GM04504 (cell line): Measurements from ENCODE around the gene AGBL4.

Experiments used
- DNase-seq: peaks from one replicate; pipeline ENCODE4 v3.0.0-alpha.2; 2012; ENCODE audit warnings: low read depth

AGBL4 gene

GRCh38 chr1:49694251-49694827, 329.4 kb downstream of the AGBL4 start:
- DNase-seq, result no peak

GRCh38 chr1:49686107-49686506, 337.6 kb downstream of the AGBL4 start:
- no peak for DNase-seq

DNA sequence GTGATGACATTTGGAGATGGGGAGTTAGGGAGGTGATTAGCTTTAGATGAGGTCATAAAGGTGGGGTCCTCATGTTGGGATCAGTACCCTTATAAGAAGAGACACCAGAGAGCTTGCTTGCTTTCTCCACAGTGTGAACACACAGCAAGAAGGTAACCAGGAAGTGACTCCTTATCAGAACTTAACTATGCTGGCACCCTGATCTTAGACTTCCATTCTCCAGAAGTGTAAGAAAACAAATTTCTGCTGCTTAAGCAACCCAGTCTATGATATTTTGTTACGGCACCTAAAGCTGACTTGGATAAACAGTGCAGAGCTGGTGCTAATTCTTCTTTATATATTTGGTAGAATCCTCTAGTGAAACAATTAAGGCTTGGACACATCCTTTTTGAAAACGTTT, 346.0 kb downstream of the AGBL4 start:
- no peak for DNase-seq

- no peak for DNase-seq
These were observed 372.6 kb downstream of the AGBL4 start for GRCh38 chr1:49651136-49651535.

DNA sequence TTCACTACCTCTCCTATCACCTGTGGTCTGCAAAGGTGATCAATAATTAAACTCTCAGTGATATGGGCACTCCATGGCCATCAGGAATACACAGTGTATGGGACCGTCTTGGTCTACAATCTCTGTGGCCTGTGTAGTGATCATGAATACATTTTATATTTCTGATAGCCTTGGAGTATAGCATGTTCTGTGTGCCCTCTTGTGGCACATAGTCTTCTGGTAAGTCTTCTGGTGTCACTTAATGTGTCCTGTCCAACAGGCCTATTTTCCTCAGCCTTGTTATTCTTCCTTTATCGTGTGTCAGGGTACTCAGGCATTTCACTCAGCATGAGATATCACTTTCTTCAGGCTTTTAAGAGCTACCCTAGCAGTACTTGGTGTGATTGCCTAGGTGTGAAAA, 393.6 kb downstream of the AGBL4 start:
- DNase-seq, result no peak

DNA sequence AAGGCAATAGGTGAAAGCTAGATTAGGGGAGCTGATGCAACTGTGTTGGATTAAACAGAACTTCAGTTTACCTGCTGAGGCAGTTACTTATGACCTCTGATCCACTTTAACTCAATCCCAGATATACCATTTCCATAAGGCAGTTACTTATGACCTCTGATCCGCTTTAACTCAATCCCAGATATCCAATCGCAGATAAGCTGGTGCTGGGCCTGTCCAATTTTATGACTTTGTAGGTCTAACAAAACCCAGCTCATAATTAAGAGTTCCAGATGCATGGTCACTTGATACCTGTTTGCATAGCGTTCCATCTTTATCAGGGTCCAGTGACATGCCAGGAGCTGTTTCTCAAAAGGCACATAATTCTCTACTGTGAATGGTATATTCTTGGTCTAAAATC, 396.0 kb downstream of the AGBL4 start:
- no peak for DNase-seq

DNA sequence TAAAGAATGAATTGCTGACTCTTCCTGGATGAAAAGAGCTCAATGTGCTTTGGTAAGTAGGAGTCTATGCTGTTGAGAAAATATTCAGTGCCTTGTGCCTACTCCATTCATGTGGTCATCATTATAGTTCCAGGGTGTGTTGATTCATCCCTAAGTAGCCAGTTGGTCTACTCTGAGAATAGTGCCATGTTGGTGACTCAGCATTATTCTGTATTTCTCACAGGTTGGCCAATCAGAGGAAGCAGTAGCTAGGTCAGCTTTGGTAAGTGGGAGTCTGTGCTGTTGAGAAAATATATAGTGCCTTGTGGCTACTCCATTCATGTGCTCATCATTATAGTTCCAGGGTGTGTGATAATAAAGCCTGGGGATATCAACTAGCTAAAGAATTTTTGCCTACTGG, 397.3 kb downstream of the AGBL4 start:
- DNase-seq, result no peak

DNA sequence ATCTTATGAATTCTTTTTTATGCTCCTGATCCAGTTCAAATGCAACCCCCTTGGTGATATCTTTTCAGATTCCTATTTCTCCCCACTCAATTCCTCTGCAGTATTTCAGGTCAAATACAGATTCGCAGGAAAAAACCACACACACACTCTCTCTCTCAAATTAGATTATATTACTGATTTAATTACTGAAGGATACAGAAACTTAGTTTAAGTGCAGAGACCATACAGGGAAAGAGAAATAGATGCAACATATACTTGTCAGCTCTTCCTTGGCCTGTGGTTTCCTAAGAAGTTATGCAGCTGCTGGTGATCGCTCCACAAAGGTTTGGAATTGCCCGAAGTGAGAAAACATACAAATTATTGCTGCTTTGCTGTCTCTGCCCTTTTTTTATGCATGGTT, 400.9 kb downstream of the AGBL4 start:
- DNase-seq, result no peak

- DNase-seq, result no peak
These were observed 417.7 kb downstream of the AGBL4 start for GRCh38 chr1:49606082-49606481.

- no peak for DNase-seq
These were observed 426.3 kb downstream of the AGBL4 start for GRCh38 chr1:49597436-49597835.

GRCh38 chr1:49576327-49576901, 447.3 kb downstream of the AGBL4 start:
- DNase-seq, result no peak

DNA sequence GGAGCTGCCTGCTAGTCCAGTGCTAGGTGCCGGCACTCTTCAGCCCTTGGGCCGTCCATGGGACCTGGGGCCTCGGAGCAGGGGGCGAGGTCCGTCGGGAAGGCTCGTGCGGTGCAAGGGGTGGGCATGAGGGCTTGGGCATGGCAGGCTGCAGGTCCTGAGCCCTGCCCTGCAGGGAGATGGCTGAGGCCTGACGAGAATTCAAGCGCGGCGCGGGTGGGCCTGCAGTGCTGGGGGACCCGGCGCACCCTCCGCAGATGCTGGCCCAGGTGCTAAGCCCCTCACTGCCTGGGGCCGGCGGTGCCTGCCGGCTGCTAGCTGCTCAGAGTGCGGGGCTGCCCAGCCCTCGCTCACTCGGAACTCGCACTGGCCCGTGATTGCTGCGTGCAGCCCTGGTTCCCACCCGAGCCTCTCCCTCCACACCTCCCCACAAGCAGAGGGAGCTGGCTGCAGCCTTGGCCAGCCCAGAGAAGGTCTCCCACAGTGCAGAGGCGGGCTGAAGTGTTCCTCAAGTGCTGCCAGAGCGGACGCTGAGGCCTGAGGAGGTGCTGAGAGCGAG, 467.0 kb downstream of the AGBL4 start:
- DNase-seq, result no peak

DNA sequence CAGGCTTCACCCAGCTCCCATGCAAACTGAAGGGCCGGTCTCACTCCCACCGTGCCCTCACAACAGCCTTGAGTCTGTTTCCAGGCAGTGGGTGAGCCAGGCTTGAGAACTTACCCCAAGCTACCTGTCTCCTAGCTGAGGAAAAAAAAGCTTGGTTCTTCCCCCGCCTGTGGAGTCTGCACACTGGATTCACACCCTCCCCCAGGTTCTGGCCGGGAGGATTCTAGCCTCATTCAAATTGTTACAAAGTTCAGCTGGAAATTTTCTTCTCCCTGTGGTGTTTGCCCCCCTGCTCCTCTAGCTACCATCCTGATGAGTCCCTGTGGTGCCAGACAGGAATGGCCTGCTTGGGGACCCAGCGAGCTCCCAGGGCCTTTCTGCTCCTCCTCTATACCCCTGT, 471.7 kb downstream of the AGBL4 start:
- no peak for DNase-seq

- DNase-seq, result no peak
These were observed 479.1 kb downstream of the AGBL4 start for GRCh38 chr1:49544615-49545014.

DNA sequence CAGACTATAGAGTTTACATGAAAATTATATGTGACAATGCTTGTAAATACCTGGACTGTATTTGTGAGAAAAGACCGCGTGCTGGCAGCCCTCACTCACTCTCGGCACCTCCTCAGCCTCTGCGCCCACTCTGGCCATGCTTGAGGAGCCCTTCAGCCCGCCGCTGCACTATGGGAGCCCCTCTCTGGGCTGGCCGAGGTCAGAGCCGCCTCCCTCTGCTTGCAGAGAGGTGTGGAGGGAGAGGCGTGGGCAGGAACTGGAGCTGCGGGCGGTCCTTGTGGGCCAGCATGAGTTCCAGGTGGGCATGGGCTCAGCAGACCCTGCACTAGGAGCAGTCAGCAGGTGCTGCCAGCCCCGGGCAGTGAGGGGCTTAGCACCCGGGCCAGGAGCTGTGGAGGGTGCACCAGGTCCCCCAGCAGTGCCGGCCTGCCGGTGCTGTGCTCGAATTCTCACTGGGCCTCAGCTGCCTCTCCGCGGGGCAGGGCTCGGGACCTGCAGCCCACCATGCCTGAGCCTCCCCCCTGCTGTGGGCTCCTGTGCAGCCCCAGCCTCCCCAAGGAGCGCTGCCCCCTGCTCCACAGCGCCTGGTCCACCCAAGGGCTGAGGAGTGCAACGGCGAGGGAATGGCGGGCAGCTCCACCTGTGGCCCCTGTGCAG, 482.5 kb downstream of the AGBL4 start:
- DNase-seq, result no peak

- DNase-seq, result no peak
These were observed 496.0 kb downstream of the AGBL4 start for GRCh38 chr1:49527606-49528305.

DNA sequence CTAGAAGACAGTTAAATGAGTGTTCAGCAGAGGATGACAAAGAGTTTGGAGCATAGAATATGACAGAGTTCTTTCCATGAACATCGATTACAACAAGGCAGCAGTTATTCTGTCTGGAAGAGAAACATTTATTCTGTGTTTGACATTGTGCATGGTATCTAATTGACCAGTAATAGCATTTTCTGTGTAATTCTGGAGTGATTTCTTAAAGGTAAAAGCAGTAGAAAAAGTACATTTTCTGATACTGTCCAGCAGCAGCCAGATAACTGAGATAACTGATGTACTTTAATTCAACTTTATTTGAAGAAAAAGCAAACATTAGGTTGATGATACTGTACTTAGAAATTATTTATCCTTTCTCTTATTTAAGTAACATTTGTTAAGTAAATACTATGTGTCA, 497.1 kb downstream of the AGBL4 start:
- DNase-seq, result no peak

DNA sequence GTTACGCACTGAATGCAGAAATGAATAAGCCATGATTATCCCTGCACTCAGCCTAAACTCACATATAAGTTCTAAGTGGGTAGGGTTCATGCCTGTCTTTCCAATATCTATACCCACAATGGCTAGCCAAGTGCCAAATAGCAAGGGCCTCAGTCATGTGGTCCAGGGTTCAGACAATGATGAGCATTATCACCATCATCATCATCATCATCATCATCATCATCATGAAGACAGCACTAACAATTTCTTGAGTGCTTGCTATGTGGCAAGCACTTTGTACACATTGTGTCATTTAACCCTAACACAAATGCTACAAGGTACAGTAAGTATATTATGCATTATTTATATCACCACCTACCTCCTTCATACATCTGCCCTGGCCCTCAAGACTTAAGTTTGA, 500.0 kb downstream of the AGBL4 start:
- no peak for DNase-seq

GRCh38 chr1:49466961-49467360, 556.8 kb downstream of the AGBL4 start:
- DNase-seq, result no peak

DNA sequence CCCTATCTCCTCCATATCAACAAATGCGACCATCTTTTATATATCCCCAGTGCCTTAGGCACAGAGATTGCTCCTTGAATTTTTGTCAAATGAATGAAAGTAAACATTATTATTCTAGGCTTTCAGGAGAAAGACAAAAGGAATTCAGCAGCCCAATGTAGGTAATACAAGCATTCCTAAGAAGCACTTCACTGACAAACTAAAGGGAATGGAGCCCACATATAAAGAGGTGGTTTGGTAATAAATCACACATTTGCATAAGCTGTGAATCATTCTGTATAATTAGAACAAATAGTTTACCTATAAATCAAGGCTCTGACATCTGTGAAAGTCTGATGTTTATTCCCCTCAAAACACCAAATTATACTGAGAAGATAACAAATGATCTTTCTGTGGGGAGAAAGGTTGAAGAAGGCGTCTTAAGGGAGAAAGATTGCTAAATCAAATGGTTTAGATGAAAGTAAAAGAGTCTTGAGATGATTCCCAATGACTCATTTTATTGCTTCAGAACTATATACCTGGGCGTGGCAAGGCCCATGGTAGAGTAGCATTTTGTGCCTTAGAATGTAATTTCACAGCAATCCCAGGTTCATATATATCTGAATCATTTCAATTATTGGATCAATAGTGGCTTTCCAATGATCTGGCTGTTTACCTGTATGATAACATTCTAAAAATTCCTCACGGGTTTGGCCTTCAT, 558.1 kb downstream of the AGBL4 start:
- DNase-seq, result no peak

- no peak for DNase-seq
These were observed 575.6 kb downstream of the AGBL4 start for GRCh38 chr1:49448200-49448599.

DNA sequence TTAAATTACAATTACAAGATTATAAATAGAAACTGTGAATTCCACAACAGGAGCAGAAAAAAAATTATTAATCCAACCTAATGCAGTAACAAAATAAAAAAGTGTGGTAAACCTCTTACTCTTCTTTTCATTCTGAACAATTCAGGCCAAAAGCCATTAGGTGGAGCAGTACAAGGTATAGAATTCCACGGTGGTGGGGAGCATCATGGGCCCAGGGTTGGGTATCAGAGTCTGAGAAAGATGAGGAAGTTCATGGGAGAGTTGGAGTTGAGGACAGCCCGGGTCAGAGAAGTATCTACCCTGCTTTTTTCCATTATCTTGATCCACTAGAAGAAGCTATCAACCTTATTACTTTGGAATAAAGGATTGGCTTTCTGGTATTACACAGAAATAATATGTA, 586.9 kb downstream of the AGBL4 start:
- DNase-seq, result no peak
